Uterus (tissue), 2 donors: ENCODE data around the gene MSMB.

Source experiments
- CTCF ChIP-seq, 4 experiments: fragments of 200-600 bp in 2 of 4; fragments of 450-650 bp in 2 of 4; sonication (generic) in 2 of 4; IDR thresholded peaks; one replicate each; pipeline ENCODE4 v1.5.1; 2016 to 2019; ENCODE audit warnings: antibody characterized with exemption in 4 of 4, mild to moderate bottlenecking in 2 of 4, moderate library complexity in 1 of 4
- POLR2A ChIP-seq, 2 donors: fragments of 450-650 bp; IDR thresholded peaks; one replicate each; pipeline ENCODE4 v1.6.1; 2016; ENCODE audit warnings: antibody characterized with exemption in 2 of 2, mild to moderate bottlenecking in 1 of 2, moderate library complexity in 1 of 2

GRCh38 chr10:45997994-45998763, 47.9 kb downstream of the MSMB start:
- TF ChIP-seq CTCF (IDR thresholded peaks at IDR 0.05) (no peak), POLR2A (IDR thresholded peaks at IDR 0.05) (no peak)
